ENCODE data around the gene VPS16.

Gene VPS16

GRCh38 chr20:2836035-2836434 lies 4.5 kb upstream of the VPS16 start:
- ATAC-seq: no peak

GRCh38 chr20:2837221-2837960 lies 3.2 kb upstream of the VPS16 start:
- no peak for ATAC-seq

GRCh38 chr20:2838170-2838797 lies 2.3 kb upstream of the VPS16 start:
- ATAC-seq: no peak

GRCh38 chr20:2838847-2839671 lies 1.5 kb upstream of the VPS16 start:
- no peak for ATAC-seq

GRCh38 chr20:2839732-2840137 lies 810 bp upstream of the VPS16 start:
- ATAC-seq: no peak

GRCh38 chr20:2840967-2841531 lies 504 bp downstream of the VPS16 start:
- peak; percentile 21 to 30 for ATAC-seq

- no peak for ATAC-seq
These were observed 5.1 kb downstream of the VPS16 start for GRCh38 chr20:2845607-2846006.

GRCh38 chr20:2846698-2847097 lies 6.2 kb downstream of the VPS16 start:
- ATAC-seq: no peak

- no peak for ATAC-seq
These were observed 7.3 kb downstream of the VPS16 start for GRCh38 chr20:2847802-2848201.

GRCh38 chr20:2849529-2849928 lies 9.0 kb downstream of the VPS16 start:
- ATAC-seq: peak; percentile 41 to 51

- ATAC-seq: no peak
These were observed 10.5 kb downstream of the VPS16 start for GRCh38 chr20:2851086-2851485.

GRCh38 chr20:2858591-2858990 lies 18.0 kb downstream of the VPS16 start:
- no peak for ATAC-seq

- ATAC-seq: no peak
These were observed 19.0 kb downstream of the VPS16 start for GRCh38 chr20:2859330-2860121.

GRCh38 chr20:2864626-2865025 lies 24.1 kb downstream of the VPS16 start:
- ATAC-seq: no peak

- no peak for ATAC-seq
These were observed 24.6 kb downstream of the VPS16 start for GRCh38 chr20:2865101-2865500.

- ATAC-seq: peak; percentile 33 to 58
These were observed 25.1 kb downstream of the VPS16 start for GRCh38 chr20:2865630-2866029.

GRCh38 chr20:2866236-2866635 lies 25.7 kb downstream of the VPS16 start:
- no peak for ATAC-seq

- ATAC-seq: no peak
These were observed 26.7 kb downstream of the VPS16 start for GRCh38 chr20:2867081-2867864.

- ATAC-seq: no peak
These were observed 28.8 kb downstream of the VPS16 start for GRCh38 chr20:2869381-2869780.

GRCh38 chr20:2871111-2871465 lies 30.5 kb downstream of the VPS16 start:
- ATAC-seq: no peak

GRCh38 chr20:2871661-2872458 lies 31.3 kb downstream of the VPS16 start:
- ATAC-seq: no peak

Measured in activated CD4-positive, CD25-positive, alpha-beta regulatory T cell treated with anti-CD3 and anti-CD28 coated beads, Interleukin-2, amount 50 U/mL, for 24 hours (primary cell).